ENCODE data around the gene MYH7.

- TF ChIP-seq POLR2A (IDR thresholded peaks at IDR 0.05) = no peak
- TF ChIP-seq, protein P1, sequence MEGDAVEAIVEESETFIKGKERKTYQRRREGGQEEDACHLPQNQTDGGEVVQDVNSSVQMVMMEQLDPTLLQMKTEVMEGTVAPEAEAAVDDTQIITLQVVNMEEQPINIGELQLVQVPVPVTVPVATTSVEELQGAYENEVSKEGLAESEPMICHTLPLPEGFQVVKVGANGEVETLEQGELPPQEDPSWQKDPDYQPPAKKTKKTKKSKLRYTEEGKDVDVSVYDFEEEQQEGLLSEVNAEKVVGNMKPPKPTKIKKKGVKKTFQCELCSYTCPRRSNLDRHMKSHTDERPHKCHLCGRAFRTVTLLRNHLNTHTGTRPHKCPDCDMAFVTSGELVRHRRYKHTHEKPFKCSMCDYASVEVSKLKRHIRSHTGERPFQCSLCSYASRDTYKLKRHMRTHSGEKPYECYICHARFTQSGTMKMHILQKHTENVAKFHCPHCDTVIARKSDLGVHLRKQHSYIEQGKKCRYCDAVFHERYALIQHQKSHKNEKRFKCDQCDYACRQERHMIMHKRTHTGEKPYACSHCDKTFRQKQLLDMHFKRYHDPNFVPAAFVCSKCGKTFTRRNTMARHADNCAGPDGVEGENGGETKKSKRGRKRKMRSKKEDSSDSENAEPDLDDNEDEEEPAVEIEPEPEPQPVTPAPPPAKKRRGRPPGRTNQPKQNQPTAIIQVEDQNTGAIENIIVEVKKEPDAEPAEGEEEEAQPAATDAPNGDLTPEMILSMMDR (IDR thresholded peaks at IDR 0.05) = no peak
Measured at GRCh38 chr14:23382276-23382675, 53.2 kb downstream of the MYH7 start.

Data from ovary (tissue), 3 donors.